ENCODE results near the gene AMMECR1L. TPM values are rescaled to one million over a fixed set of nuclear protein-coding genes. Genes with fewer than 3 reads are reported as not detected.

Gene AMMECR1L
- total and polyA plus RNA-seq, 2 of the 4 experiments (the other 2 are of a cell fraction) = 13.4 to 14.0 TPM

DNA sequence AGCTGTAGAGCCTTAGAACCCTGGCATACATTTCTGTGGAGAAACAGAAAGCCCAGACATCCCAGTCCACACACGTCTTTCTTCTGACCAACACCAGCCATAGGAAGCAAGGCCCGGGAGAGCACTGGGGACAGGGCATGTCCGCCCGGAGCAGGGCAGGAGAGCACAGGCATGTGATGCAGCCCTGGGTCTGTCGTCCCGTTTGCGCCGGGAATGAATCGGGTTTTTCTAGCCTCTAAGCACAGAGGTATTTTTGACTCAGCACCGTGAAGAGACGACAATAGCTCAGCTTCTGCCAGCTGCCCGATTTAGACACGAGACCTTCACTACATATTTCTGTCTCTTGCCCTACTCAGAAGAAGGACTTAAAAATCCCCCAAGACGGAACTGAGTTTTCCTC lies 7.3 kb upstream of the AMMECR1L start:
- Histone ChIP-seq H2AK9ac (replicated peaks; ENCODE audit: low read depth, low read length, poor library complexity) (no peak overlapping the region), H4K8ac (ENCODE audit: low read depth in 2 of 2, low read length in 2 of 2) (no peak overlapping the region), H2BK5ac (ENCODE audit: low read depth, low read length, poor library complexity, severe bottlenecking) (no peak overlapping the region), H3K27me3 (ENCODE audit: control insufficient read depth, insufficient read depth, low read length) (no peaks in the 10 kb centered on the region), H2AK5ac (ENCODE audit: low read depth, low read length) (no peak overlapping the region), H3K9me3 (ENCODE audit: control insufficient read depth, insufficient read depth, low read length) (no peaks in the 10 kb centered on the region), H2BK20ac (ENCODE audit: low read depth, low read length) (no peak overlapping the region), H3K23ac (ENCODE audit: low read depth, low read length) (no peak overlapping the region), H3K79me1 (ENCODE audit: low read depth in 1 of 2, low read length in 2 of 2) (peaks cover 3 to 10% of the 10 kb centered on the region in 2 experiments; a peak in 3 of 4 replicates), H3K9me1 (ENCODE audit: insufficient read depth, low read length) (no peaks in the 10 kb centered on the region), H2BK15ac (ENCODE audit: low read depth, low read length) (no peak overlapping the region), H3K4ac (ENCODE audit: low read depth, low read length) (no peak overlapping the region), H3K4me2 (ENCODE audit: low read depth, low read length) (no peak overlapping the region), H3K4me1 (ENCODE audit: control insufficient read depth, insufficient read depth, low read length) (peaks cover 3% of the 10 kb centered on the region), H3K27ac (ENCODE audit: insufficient read depth, low read length) (no peak overlapping the region), H4K5ac (ENCODE audit: low read depth, low read length) (no peak overlapping the region), H4K20me1 (ENCODE audit: insufficient read depth, low read length) (no peaks in the 10 kb centered on the region), H2BK120ac (ENCODE audit: low read depth, low read length) (no peak overlapping the region), H3K4me3 (ENCODE audit: insufficient read depth, low read depth, low read length) (no peak overlapping the region), H3K14ac (replicated peaks; ENCODE audit: low read depth, low read length) (no peak overlapping the region), H4K91ac (ENCODE audit: insufficient read depth, low read depth, low read length) (no peak overlapping the region), H3K36me3 (ENCODE audit: control insufficient read depth, insufficient read depth, low read length) (no peaks in the 10 kb centered on the region), H3K56ac (ENCODE audit: extremely low read depth, insufficient read depth, low read length) (no peak overlapping the region), H2AFZ (replicated peaks; ENCODE audit: low read length, poor library complexity) (no peak overlapping the region), H3K18ac (ENCODE audit: low read depth, low read length) (no peak overlapping the region), H3K9ac (ENCODE audit: low read depth, low read length) (no peak overlapping the region)
- intact Hi-C loops (cut with micrococcal nuclease) = no loop called here
- ATAC-seq (ENCODE audit: low read depth) = no peak
- POLR2A ChIA-PET (ENCODE audit: unreplicated experiment) = no interaction called here
- in situ Hi-C loops (cut with MboI; ENCODE audit: low sequenced_read_pairs) = loop anchor here (25.0 kb wide), 1 partner anchor 419 kb away; the partner anchor contains the start of gene HS6ST1
- 90% methylated on average over 4 of the region's 14 CpGs; no CpG with 5 or more reads in 1 of the 2 experiments for WGBS, 2 experiments (ENCODE audit: extremely low coverage in 2 of 2, insufficient read length in 1 of 2)
- CTCF ChIA-PET = no interaction called here
- dilution Hi-C loops (cut with HindIII; ENCODE audit: low sequenced_read_pairs, unreplicated experiment) = no loop called here
- TF ChIP-seq MAFK (IDR thresholded peaks at IDR 0.05; ENCODE audit: low read depth, low read length) (no peak), BHLHE40 (IDR thresholded peaks at IDR 0.05; ENCODE audit: low read depth, low read length) (no peak), SMC3 (IDR thresholded peaks at IDR 0.05; ENCODE audit: low read depth, low read length) (no peak), MXI1 (IDR thresholded peaks at IDR 0.05; ENCODE audit: borderline replicate concordance, low read depth, low read length) (no peak), RFX5 (IDR thresholded peaks at IDR 0.05; ENCODE audit: low read depth, low read length) (no peak), CEBPB (IDR thresholded peaks at IDR 0.05; ENCODE audit: low read depth, low read length) (no peak), RCOR1 (IDR thresholded peaks at IDR 0.05; ENCODE audit: insufficient replicate concordance, low read length) (no peak)
- TF ChIP-seq, protein P1, sequence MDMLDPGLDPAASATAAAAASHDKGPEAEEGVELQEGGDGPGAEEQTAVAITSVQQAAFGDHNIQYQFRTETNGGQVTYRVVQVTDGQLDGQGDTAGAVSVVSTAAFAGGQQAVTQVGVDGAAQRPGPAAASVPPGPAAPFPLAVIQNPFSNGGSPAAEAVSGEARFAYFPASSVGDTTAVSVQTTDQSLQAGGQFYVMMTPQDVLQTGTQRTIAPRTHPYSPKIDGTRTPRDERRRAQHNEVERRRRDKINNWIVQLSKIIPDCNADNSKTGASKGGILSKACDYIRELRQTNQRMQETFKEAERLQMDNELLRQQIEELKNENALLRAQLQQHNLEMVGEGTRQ (IDR thresholded peaks at IDR 0.05; ENCODE audit: low read depth, low read length) = no peak
- TF ChIP-seq, protein P2, sequence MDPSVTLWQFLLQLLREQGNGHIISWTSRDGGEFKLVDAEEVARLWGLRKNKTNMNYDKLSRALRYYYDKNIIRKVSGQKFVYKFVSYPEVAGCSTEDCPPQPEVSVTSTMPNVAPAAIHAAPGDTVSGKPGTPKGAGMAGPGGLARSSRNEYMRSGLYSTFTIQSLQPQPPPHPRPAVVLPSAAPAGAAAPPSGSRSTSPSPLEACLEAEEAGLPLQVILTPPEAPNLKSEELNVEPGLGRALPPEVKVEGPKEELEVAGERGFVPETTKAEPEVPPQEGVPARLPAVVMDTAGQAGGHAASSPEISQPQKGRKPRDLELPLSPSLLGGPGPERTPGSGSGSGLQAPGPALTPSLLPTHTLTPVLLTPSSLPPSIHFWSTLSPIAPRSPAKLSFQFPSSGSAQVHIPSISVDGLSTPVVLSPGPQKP (IDR thresholded peaks at IDR 0.05; ENCODE audit: borderline replicate concordance, low read depth, low read length) = no peak
- no TSS peak for BruUV-seq (replicated peaks)
- no peak for DNase-seq

All from IMR-90 (cell line).